Measurements from ENCODE around the gene PLRG1. TPM values are rescaled to one million over a fixed set of nuclear protein-coding genes. Genes with fewer than 3 reads are reported as not detected.

PLRG1 gene
- total RNA-seq, 1 donor from 2014 or later = 55.7 TPM

- no peak for DNase-seq (ENCODE audit: low read depth)
Observed at GRCh38 chr4:154574311-154574710, 24.1 kb upstream of the PLRG1 start.

DNA sequence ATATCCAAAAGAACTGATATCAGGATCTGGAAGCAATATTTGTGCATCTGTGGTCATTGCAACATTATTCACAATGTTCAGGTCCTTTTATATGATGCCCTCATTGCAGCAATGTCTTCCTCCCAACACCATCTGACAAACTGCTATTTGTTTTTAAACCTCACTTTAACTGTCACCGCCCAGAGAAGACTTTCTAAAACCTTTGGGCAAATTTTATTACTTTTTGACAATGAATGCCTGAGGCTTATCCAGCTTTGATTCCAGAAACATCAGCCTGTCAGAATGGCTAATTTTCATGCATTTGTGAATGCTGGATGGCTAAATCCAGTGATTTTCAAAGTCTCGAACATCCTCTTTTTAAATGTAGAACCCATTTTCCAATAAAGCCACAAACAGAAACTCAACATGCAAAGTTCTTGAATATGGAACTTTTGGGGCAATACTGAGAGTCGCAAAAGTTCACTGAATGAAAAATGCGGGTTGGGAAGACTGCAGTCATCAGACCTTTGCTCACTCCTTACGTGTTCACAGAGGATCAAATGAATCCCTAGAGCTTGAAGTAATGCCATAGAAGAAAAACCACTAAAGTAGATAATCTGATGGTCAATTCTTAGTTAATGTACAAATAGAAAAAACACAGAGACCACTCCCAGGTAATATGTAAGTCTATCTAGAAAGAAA lies 23.1 kb upstream of the PLRG1 start:
- DNase-seq (ENCODE audit: low read depth) = no peak

DNA sequence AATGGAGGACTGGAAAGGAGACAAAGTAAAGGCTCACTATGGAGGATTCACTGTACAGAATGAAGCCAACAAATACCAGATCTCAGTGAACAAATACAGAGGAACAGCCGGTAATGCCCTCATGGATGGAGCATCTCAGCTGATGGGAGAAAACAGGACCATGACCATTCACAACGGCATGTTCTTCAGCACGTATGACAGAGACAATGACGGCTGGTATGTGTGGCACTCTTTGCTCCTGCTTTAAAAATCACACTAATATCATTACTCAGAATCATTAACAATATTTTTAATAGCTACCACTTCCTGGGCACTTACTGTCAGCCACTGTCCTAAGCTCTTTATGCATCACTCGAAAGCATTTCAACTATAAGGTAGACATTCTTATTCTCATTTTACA lies 19.4 kb upstream of the PLRG1 start:
- DNase-seq (ENCODE audit: low read depth) = no peak

GRCh38 chr4:154569028-154569427 lies 18.8 kb upstream of the PLRG1 start:
- DNase-seq (ENCODE audit: low read depth) = no peak

DNA sequence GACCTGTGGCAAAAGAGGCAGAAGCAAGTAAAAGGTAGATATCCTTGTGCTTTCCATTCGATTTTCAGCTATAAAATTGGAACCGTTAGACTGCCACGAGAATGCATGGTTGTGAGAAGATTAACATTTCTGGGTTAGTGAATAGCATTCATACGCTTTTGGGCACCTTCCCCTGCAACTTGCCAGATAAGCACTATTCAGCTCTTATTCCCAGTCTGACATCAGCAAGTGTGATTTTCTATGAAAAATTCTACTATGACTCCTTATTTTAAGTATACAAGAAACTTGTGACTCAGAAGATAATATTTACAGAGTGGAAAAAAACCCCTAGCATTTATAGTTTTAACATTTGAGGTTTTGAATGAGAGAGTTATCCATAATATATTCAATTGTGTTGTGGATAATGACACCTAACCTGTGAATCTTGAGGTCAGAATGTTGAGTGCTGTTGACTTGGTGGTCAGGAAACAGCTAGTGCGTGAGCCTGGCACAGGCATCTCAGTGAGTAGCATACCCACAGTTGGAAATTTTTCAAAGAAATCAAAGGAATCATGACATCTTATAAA lies 16.5 kb upstream of the PLRG1 start:
- DNase-seq (ENCODE audit: low read depth) = no peak

- DNase-seq (ENCODE audit: low read depth) = no peak
Observed at GRCh38 chr4:154565704-154566103, 15.5 kb upstream of the PLRG1 start.

GRCh38 chr4:154564311-154564710 lies 14.1 kb upstream of the PLRG1 start:
- no peak for DNase-seq (ENCODE audit: low read depth)

- no peak for DNase-seq (ENCODE audit: low read depth)
Observed at GRCh38 chr4:154562697-154563254, 12.6 kb upstream of the PLRG1 start, which contains the start of gene FGB. FGB (plus strand) TSS chr4:154563011; CDS start chr4:154563019, 8 bp downstream.

DNA sequence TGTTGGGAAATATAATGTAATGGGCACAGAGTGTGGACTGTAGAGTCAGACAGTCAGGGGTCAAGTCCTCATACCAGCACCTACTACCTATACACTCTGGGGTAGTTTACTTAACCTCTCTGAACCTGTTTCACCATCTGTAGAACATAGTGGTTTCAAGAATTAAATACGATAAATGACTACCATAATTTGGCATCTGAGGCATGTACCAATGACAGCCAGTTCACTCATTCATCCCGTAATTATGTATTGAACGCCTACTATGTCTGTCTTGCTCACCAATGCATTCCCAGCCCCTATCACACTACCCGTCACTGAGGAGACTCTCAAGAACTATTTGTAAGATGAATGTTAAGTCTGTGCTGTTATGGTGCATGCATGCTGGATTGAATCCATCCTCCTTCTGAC lies 10.6 kb upstream of the PLRG1 start:
- DNase-seq (ENCODE audit: low read depth) = peak; percentile 35

DNA sequence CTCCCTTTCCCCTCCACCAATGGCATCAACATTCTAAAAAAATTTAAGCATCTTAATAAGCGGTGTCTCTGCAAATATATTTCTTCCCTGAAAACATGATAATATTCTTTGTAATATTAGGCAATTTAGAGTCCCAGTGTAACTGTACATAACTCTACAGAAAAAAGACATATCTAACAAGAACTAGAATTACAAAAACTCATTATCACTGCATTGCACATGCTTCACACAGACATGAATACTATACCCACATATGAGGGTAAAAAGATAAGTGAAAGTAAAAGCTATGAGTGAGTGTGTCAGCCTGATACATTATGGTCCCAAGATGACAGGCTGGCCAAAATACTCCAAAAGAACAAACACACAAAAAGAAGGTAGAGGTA lies 10.2 kb upstream of the PLRG1 start:
- DNase-seq (ENCODE audit: low read depth) = no peak

- DNase-seq (ENCODE audit: low read depth) = peak; percentile 64
Observed at GRCh38 chr4:154559494-154560418, 9.6 kb upstream of the PLRG1 start.

- DNase-seq (ENCODE audit: low read depth) = no peak
Observed at GRCh38 chr4:154559141-154559493, 8.9 kb upstream of the PLRG1 start.

GRCh38 chr4:154551872-154552686 lies 1.9 kb upstream of the PLRG1 start:
- DNase-seq (ENCODE audit: low read depth) = peak; percentile 81

DNA sequence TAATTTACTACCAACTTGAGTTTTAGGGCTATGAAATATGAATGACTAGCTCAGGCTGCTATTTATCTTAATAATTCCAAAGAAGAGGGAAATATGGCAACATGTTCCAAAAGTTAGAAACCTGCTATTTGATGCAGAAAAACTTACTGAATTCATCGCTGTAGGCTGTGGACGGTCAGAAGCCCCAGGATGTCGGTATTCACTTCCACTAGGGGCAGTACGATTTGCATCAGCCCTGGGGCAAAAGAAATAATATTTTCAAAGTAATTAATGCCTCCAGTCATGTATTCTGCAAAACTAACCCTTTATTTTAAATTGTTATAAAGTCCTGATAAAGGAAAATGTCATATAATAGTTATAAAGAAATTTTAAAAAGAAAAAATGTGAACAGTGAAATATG lies 4.5 kb downstream of the PLRG1 start:
- DNase-seq (ENCODE audit: low read depth) = no peak

DNA sequence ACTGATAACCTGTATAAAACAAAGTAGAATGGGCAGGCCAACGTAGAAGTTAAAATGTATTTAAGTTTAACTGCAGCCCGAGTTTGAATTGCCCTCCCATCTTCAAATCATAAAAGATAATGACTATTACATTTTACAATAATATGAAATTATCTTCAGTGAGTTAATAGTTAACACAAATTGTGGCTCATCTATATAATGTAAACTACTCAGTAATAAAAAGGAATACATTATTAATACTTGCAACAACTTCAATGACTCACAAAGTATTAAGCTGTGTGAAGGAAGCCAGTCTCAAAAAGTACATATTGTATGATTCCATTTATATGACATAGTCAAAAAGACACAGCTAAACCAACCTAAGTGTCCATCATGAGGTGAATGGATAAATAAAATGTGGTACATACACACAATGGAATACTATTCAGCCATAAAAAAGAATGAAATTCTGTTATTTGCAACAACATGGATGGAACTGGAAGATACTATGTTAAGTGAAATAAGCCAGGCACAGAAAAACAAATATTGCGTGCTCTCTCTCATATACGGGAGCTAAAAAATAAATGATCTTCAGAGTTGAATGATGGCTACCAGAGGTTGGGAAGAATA lies 7.8 kb downstream of the PLRG1 start:
- no peak for DNase-seq (ENCODE audit: low read depth)

GRCh38 chr4:154534296-154534695 lies 15.9 kb downstream of the PLRG1 start:
- no peak for DNase-seq (ENCODE audit: low read depth)

- no peak for DNase-seq (ENCODE audit: low read depth)
Observed at GRCh38 chr4:154529728-154530519, 20.3 kb downstream of the PLRG1 start.

GRCh38 chr4:154528869-154529268 lies 21.3 kb downstream of the PLRG1 start:
- DNase-seq (ENCODE audit: low read depth) = no peak

GRCh38 chr4:154527308-154527707 lies 22.9 kb downstream of the PLRG1 start:
- no peak for DNase-seq (ENCODE audit: low read depth)

- no peak for DNase-seq (ENCODE audit: low read depth)
Observed at GRCh38 chr4:154526151-154526550, 24.0 kb downstream of the PLRG1 start.
